Stimulated activated CD4-positive, alpha-beta T cell treated with anti-CD3 and anti-CD28 coated beads, Interleukin-4, amount 100 ng/mL, for 48 hours (primary cell): Measurements from ENCODE around the gene TMED1.

ENCODE experiments used
- DNase-seq, 2 donors: peaks; one replicate each; pipeline ENCODE4 v3.0.0-alpha.2; 2020; ENCODE audit warnings: low read depth in 2 of 2

TMED1 gene

GRCh38 chr19:10811391-10812111 is 24.5 kb downstream of the TMED1 start:
- DNase-seq, result no peak

- DNase-seq, result no peak
These were observed 26.2 kb downstream of the TMED1 start for GRCh38 chr19:10809651-10810285.

GRCh38 chr19:10808937-10809649 is 26.9 kb downstream of the TMED1 start:
- peak in 1 of 2 donors; percentile 24 for DNase-seq

GRCh38 chr19:10805758-10806247 is 30.2 kb downstream of the TMED1 start:
- no peak for DNase-seq

GRCh38 chr19:10805065-10805757 is 30.8 kb downstream of the TMED1 start:
- DNase-seq, result no peak

GRCh38 chr19:10803252-10803651 is 32.8 kb downstream of the TMED1 start:
- DNase-seq, result no peak

GRCh38 chr19:10802479-10802878 is 33.5 kb downstream of the TMED1 start:
- DNase-seq, result no peak

GRCh38 chr19:10800488-10800887 is 35.5 kb downstream of the TMED1 start:
- DNase-seq, result no peak

GRCh38 chr19:10797541-10798256 is 38.3 kb downstream of the TMED1 start:
- peak; percentile 62 to 85 for DNase-seq

- no peak for DNase-seq
These were observed 38.9 kb downstream of the TMED1 start for GRCh38 chr19:10797078-10797477.

GRCh38 chr19:10796653-10797052 is 39.4 kb downstream of the TMED1 start:
- no peak for DNase-seq

- no peak for DNase-seq
These were observed 46.1 kb downstream of the TMED1 start for GRCh38 chr19:10789866-10790265.

- DNase-seq, result no peak
These were observed 47.9 kb downstream of the TMED1 start for GRCh38 chr19:10788146-10788545.

- no peak for DNase-seq
These were observed 51.8 kb downstream of the TMED1 start for GRCh38 chr19:10784257-10784656.

GRCh38 chr19:10782795-10783194 is 53.2 kb downstream of the TMED1 start:
- DNase-seq, result no peak
